B cell (primary cell): ENCODE data around the gene MPPE1. TPM values are rescaled to one million over a fixed set of nuclear protein-coding genes. Genes with fewer than 3 reads are reported as not detected.
"Not testable (repeated sequence)": the region's sequence is repeated elsewhere in the genome, so short reads cannot be mapped to it uniquely, and the experiment has no call there.

Experiments
- ATAC-seq: fragments of 200-7000 bp; cut with Tn5 transposase; one replicate; pipeline ENCODE4 v1.10.0; 2021; ENCODE audit warnings: low read depth, mild to moderate bottlenecking, moderate number of reproducible peaks, moderate library complexity
- CTCF ChIA-PET: fragments of 350-600 bp; sonication (Branson Sonifier 250); formaldehyde crosslinking; loops from one replicate; lab custom pipeline; 2021; ENCODE audit warnings: antibody characterized with exemption, inconsistent platforms; lab: Charles Lee
- POLR2A ChIA-PET: fragments of 350-600 bp; sonication (Branson Sonifier 250); formaldehyde crosslinking; loops from one replicate; lab custom pipeline; 2021; ENCODE audit warnings: antibody characterized with exemption; lab: Charles Lee
- DNase-seq: peaks from one replicate; pipeline ENCODE4 v3.0.0; 2013
- H2AFZ ChIP-seq: 2 replicates; pipeline ENCODE4 v1.6.1; 2012; ENCODE audit warnings: mild to moderate bottlenecking, low read depth, low read length; ENCODE audit not compliant: insufficient read depth, poor library complexity, severe bottlenecking
- H3K27ac ChIP-seq, 2 donors: 1 replicate in 1 of 2; 2 replicates in 1 of 2; pipeline ENCODE4 v1.5.1; 2012 to 2013; ENCODE audit warnings: low read length in 2 of 2, mild to moderate bottlenecking in 2 of 2, moderate library complexity in 1 of 2
- H3K27me3 ChIP-seq, 4 experiments: fragments of 200-600 bp in 1 of 4; sonication (generic) in 1 of 4; replicated peaks in 1 of 4; 1 replicate in 2 of 4; 2 replicates in 2 of 4; pipeline versions ENCODE4 v1.6.1 to v1.7.0; 2013 to 2016; ENCODE audit warnings: low read length in 3 of 4, mild to moderate bottlenecking in 2 of 4, mixed read lengths in 1 of 4, moderate library complexity in 1 of 4; ENCODE audit not compliant: insufficient read depth in 4 of 4, control insufficient read depth in 3 of 4; ENCODE audit errors: control extremely low read depth in 1 of 4
- H3K36me3 ChIP-seq, 2 experiments: replicated peaks in 1 of 2; 1 replicate in 1 of 2; 2 replicates in 1 of 2; pipeline versions ENCODE4 v1.6.1 to v1.7.1; 2013; ENCODE audit warnings: low read length in 1 of 2; ENCODE audit not compliant: insufficient read depth in 2 of 2, control insufficient read depth in 1 of 2; ENCODE audit errors: control extremely low read depth in 1 of 2, extremely low read depth in 1 of 2
- H3K4me1 ChIP-seq, 2 donors: fragments of 200-600 bp in 1 of 2; sonication (generic) in 1 of 2; 1 replicate in 1 of 2; 2 replicates in 1 of 2; pipeline versions ENCODE4 v1.5.1 to v1.6.1; 2013 to 2017; ENCODE audit warnings: low read length in 2 of 2; ENCODE audit not compliant: control insufficient read depth in 2 of 2, insufficient read depth in 2 of 2
- H3K4me2 ChIP-seq: replicated peaks from 2 replicates; pipeline ENCODE3; 2012; ENCODE audit warnings: mild to moderate bottlenecking, low read depth, low read length; ENCODE audit not compliant: poor library complexity, severe bottlenecking
- H3K4me3 ChIP-seq, 5 experiments: fragments of 200-600 bp in 1 of 5; sonication (generic) in 1 of 5; 1 replicate in 3 of 5; 2 replicates in 2 of 5; pipeline versions ENCODE4 v1.5.1 to v1.7.0; 2011 to 2016; ENCODE audit warnings: low read length in 4 of 5, mild to moderate bottlenecking in 4 of 5, low read depth in 2 of 5, control low read depth in 1 of 5, moderate library complexity in 1 of 5; ENCODE audit not compliant: insufficient read depth in 1 of 5; ENCODE audit errors: control extremely low read depth in 1 of 5, extremely low read depth in 1 of 5
- H3K79me2 ChIP-seq: fragments of 200-600 bp; sonication (generic); one replicate; pipeline ENCODE4 v1.6.0; 2016; ENCODE audit warnings: low read length; ENCODE audit not compliant: control insufficient read depth, insufficient read depth
- H3K9ac ChIP-seq: fragments of 200-600 bp; sonication (generic); 2 replicates; pipeline ENCODE4 v1.6.1; 2017; ENCODE audit warnings: mild to moderate bottlenecking, low read length, moderate library complexity
- H3K9me3 ChIP-seq, 3 donors: one replicate each; pipeline versions ENCODE4 v1.6.1 to v1.7.1; 2013; ENCODE audit warnings: low read length in 2 of 3; ENCODE audit not compliant: control insufficient read depth in 2 of 3, insufficient read depth in 1 of 3; ENCODE audit errors: control extremely low read depth in 1 of 3
- H4K20me1 ChIP-seq: 2 replicates; pipeline ENCODE4 v1.6.0; 2012; ENCODE audit warnings: mild to moderate bottlenecking, low read length; ENCODE audit not compliant: insufficient read depth, control insufficient read depth, poor library complexity, severe bottlenecking
- H3K27ac Mint-ChIP-seq: one replicate; pipeline ENCODE4 v1.8.0; 2021; ENCODE audit warnings: mixed read lengths
- H3K27me3 Mint-ChIP-seq: one replicate; pipeline ENCODE4 v1.8.0; 2021; ENCODE audit warnings: mixed read lengths
- H3K4me1 Mint-ChIP-seq: one replicate; pipeline ENCODE4 v1.8.0; 2021; ENCODE audit warnings: mixed read lengths
- H3K4me3 Mint-ChIP-seq: one replicate; pipeline ENCODE4 v1.8.0; 2021; ENCODE audit warnings: mixed read lengths
- H3K9me3 Mint-ChIP-seq: one replicate; pipeline ENCODE4 v1.8.0; 2022; ENCODE audit warnings: mixed read lengths; ENCODE audit not compliant: insufficient read depth
- CTCF ChIP-seq: fragments of 200-600 bp; IDR thresholded peaks from one replicate; pipeline ENCODE4 v1.8.0; 2022; ENCODE audit warnings: antibody characterized with exemption, mild to moderate bottlenecking
- EZH2 ChIP-seq: IDR thresholded peaks from 2 replicates; pipeline ENCODE4 v1.6.1; 2012; ENCODE audit warnings: borderline replicate concordance, low read depth, mild to moderate bottlenecking, moderate library complexity, low read length; ENCODE audit not compliant: insufficient read depth, poor library complexity, severe bottlenecking
- WGBS: methylation state at CpG from one replicate; pipeline ENCODE4 v1.1.5; 2013; ENCODE audit warnings: missing lambda C conversion rate; ENCODE audit not compliant: insufficient coverage; 5-methylcytosine and 5-hydroxymethylcytosine counted together
- intact Hi-C: fragments of 100-400 bp; cut with micrococcal nuclease; formaldehyde crosslinking; loops from one replicate; pipeline ENCODE4 v1.10.0; 2022
- polyA plus RNA-seq: library from polyadenylated mRNA; depleted of rRNA; stranded (reverse); fragments of >200 nt; gene quantifications from 2 replicates; pipeline ENCODE4 v1.2.3, GENCODE V29; 2012
- total RNA-seq, 2 donors: library from RNA; stranded (reverse); fragments of 120-200 nt in 1 of 2; gene quantifications; 1 replicate in 1 of 2; 2 replicates in 1 of 2; pipeline versions ENCODE4 v1.2.3 to v1.2.4, GENCODE V29; 2013 to 2022

The MPPE1 gene
- total and polyA plus RNA-seq, 2 donors (not counting 1 experiment from before 2014, with no cell fraction given): 51.1 to 57.5 TPM

- POLR2A ChIA-PET: interaction anchor here (1.7 kb wide), 1 partner anchor 34 kb away, joined by 13 read pairs; the partner anchor contains the start of gene IMPA2
- Histone ChIP-seq H2AFZ (peak overlapping the region; percentile 84), H3K4me2 (peak overlapping the region; percentile 86), H4K20me1 (no peaks in the 10 kb centered on the region), H3K9ac (peak overlapping the region; percentile 57), H3K79me2 (no peaks in the 10 kb centered on the region), H3K9me3 (no peaks in the 10 kb centered on the region), H3K27me3 (no peaks in the 10 kb centered on the region), H3K36me3 (no peaks in the 10 kb centered on the region), H3K4me1 (peaks cover 0 to 13% of the 10 kb centered on the region in 2 donors), H3K27ac (peak overlapping the region in 1 of 2 donors; percentile 60), H3K4me3 (peak overlapping the region in 4 of 5 experiments; percentile 56 to 65 (median 60))
- H3K27ac Mint-ChIP-seq: peak overlapping the region; percentile 41
- CTCF ChIA-PET: interaction anchor here (1.4 to 4.8 kb wide), 4 partner anchors 8 to 92 kb away, joined by 4 to 40 read pairs (median 6); no protein-coding TSS in a partner anchor
- 64% methylated on average over 2 of the region's 3 CpGs for WGBS
- H3K9me3 Mint-ChIP-seq: no peaks in the 10 kb centered on the region
- TF ChIP-seq EZH2 (no peak), CTCF (no peak)
- H3K4me3 Mint-ChIP-seq: peak overlapping the region; percentile 55
- DNase-seq (no peak), ATAC-seq (no peak)
- no peaks in the 10 kb centered on the region for H3K27me3 Mint-ChIP-seq
- peaks cover 11% of the 10 kb centered on the region for H3K4me1 Mint-ChIP-seq
- intact Hi-C loops: loop anchor here (1.0 kb wide), 1 partner anchor 35 kb away; the partner anchor contains the start of gene IMPA2
Measured at GRCh38 chr18:11946756-11947155, 38.6 kb upstream of the MPPE1 start.

GRCh38 chr18:11945834-11946659 lies 37.9 kb upstream of the MPPE1 start:
- H3K9ac ChIP-seq, H3K27ac Mint-ChIP-seq, H3K9me3 Mint-ChIP-seq, DNase-seq, H4K20me1 ChIP-seq, H3K9me3 ChIP-seq, H3K4me3 ChIP-seq, intact Hi-C loops, H3K27me3 Mint-ChIP-seq, H3K27me3 ChIP-seq, ATAC-seq, H3K79me2 ChIP-seq, H3K36me3 ChIP-seq, H3K27ac ChIP-seq: not testable (repeated sequence)
- ChIA-PET CTCF (interaction anchor here (0.8 to 4.8 kb wide), 8 partner anchors 8 to 93 kb away, joined by 3 to 40 read pairs (median 6); no protein-coding TSS in a partner anchor), POLR2A (interaction anchor here (1.7 kb wide), 1 partner anchor 35 kb away, joined by 13 read pairs; the partner anchor contains the start of gene IMPA2)
- Histone ChIP-seq H3K4me2 (peak overlapping the region; percentile 86), H2AFZ (peak overlapping the region; percentile 84), H3K4me1 (peaks cover 0 to 13% of the 10 kb centered on the region in 2 donors)
- peaks cover 11% of the 10 kb centered on the region for H3K4me1 Mint-ChIP-seq
- H3K4me3 Mint-ChIP-seq: peak overlapping the region; percentile 54
- WGBS: 97% methylated on average over 12 of the region's 22 CpGs
